MM.1S (cell line): ENCODE data around the gene PCCA.

Experiments used
- EZH2phosphoT487 ChIP-seq: fragments of 300-600 bp; sonication (generic); IDR thresholded peaks from 2 replicates; pipeline ENCODE4 v1.6.1; 2018; ENCODE audit warnings: antibody characterized with exemption, low read length
- TF ChIP-seq, protein P1 (sequence below): fragments of 300-600 bp; sonication (generic); IDR thresholded peaks from 2 replicates; pipeline ENCODE4 v1.5.1; 2016; ENCODE audit warnings: antibody characterized with exemption, low read length, mixed read lengths

GRCh38 chr13:100334214-100334613, 245.3 kb downstream of the PCCA start:
- TF ChIP-seq, protein P1, sequence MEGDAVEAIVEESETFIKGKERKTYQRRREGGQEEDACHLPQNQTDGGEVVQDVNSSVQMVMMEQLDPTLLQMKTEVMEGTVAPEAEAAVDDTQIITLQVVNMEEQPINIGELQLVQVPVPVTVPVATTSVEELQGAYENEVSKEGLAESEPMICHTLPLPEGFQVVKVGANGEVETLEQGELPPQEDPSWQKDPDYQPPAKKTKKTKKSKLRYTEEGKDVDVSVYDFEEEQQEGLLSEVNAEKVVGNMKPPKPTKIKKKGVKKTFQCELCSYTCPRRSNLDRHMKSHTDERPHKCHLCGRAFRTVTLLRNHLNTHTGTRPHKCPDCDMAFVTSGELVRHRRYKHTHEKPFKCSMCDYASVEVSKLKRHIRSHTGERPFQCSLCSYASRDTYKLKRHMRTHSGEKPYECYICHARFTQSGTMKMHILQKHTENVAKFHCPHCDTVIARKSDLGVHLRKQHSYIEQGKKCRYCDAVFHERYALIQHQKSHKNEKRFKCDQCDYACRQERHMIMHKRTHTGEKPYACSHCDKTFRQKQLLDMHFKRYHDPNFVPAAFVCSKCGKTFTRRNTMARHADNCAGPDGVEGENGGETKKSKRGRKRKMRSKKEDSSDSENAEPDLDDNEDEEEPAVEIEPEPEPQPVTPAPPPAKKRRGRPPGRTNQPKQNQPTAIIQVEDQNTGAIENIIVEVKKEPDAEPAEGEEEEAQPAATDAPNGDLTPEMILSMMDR = no peak
- TF ChIP-seq EZH2phosphoT487 = no peak
